Measurements from ENCODE around the gene TLL1. TPM values are rescaled to one million over a fixed set of nuclear protein-coding genes. Genes with fewer than 3 reads are reported as not detected.

TLL1 gene
- total and polyA plus RNA-seq, 4 donors, result 0.04 to 0.25 (median 0.05) TPM; not detected in 1

GRCh38 chr4:166144607-166145006, 271.6 kb downstream of the TLL1 start:
- no peak overlapping the region for H3K4me3 ChIP-seq (ENCODE audit: low read depth in 1 of 3, low read length in 3 of 3)
- TF ChIP-seq GABPA (IDR thresholded peaks at IDR 0.05 in 1 of 2, conservative IDR thresholded peaks at IDR 0.05 in 1 of 2) (no peak), NR2F2 (IDR thresholded peaks at IDR 0.05) (no peak), HNF4G (IDR thresholded peaks at IDR 0.05) (no peak), TAF1 (conservative IDR thresholded peaks at IDR 0.05) (no peak), RAD21 (IDR thresholded peaks at IDR 0.05) (no peak), HNF4A (conservative IDR thresholded peaks at IDR 0.05) (no peak)
- H3K27me3 ChIP-seq (ENCODE audit: control insufficient read depth in 4 of 4, insufficient read depth in 4 of 4, low read length in 3 of 4), result peaks cover 0 to 6% (median 0%) of the 10 kb centered on the region in 4 donors
- WGBS, result 54% methylated on average over 4 of the region's 4 CpGs
- H3K4me1 ChIP-seq (ENCODE audit: control insufficient read depth in 4 of 4, insufficient read depth in 4 of 4, low read length in 3 of 4), result no peaks in the 10 kb centered on the region
- H3K36me3 ChIP-seq (ENCODE audit: control insufficient read depth in 4 of 4, insufficient read depth in 3 of 4, low read depth in 1 of 4, low read length in 3 of 4), result no peaks in the 10 kb centered on the region
- DNase-seq (ENCODE audit: low spot score), result no peak
- no peak overlapping the region for H3K27ac ChIP-seq (ENCODE audit: low read depth in 1 of 2, low read length in 2 of 2)
- peaks cover 0 to 3% (median 0%) of the 10 kb centered on the region in 4 donors for H3K9me3 ChIP-seq (ENCODE audit: control insufficient read depth in 4 of 4, low read length in 3 of 4)
- H3K9ac ChIP-seq (ENCODE audit: low read depth in 1 of 2, low read length in 2 of 2), result no peak overlapping the region

GRCh38 chr4:166146806-166147540, 273.9 kb downstream of the TLL1 start:
- H3K4me3 ChIP-seq (ENCODE audit: low read depth in 1 of 3, low read length in 3 of 3), result no peak overlapping the region
- peaks cover 0 to 3% (median 0%) of the 10 kb centered on the region in 4 donors for H3K9me3 ChIP-seq (ENCODE audit: control insufficient read depth in 4 of 4, low read length in 3 of 4)
- TF ChIP-seq YY1 (IDR thresholded peaks at IDR 0.05) (no peak), ZBTB33 (IDR thresholded peaks at IDR 0.05) (no peak), RXRA (IDR thresholded peaks at IDR 0.05) (no peak), CTCF (IDR thresholded peaks at IDR 0.05; ENCODE audit: low read depth, low read length, missing input control) (no peak), EGR1 (IDR thresholded peaks at IDR 0.05; ENCODE audit: low read depth in 2 of 2) (no peak), MAX (IDR thresholded peaks at IDR 0.05) (no peak), ATF3 (IDR thresholded peaks at IDR 0.05) (no peak), JUND (IDR thresholded peaks at IDR 0.05) (no peak), HNF4A (conservative IDR thresholded peaks at IDR 0.05) (no peak), TAF1 (conservative IDR thresholded peaks at IDR 0.05) (no peak), REST (IDR thresholded peaks at IDR 0.05) (no peak), NR2F2 (IDR thresholded peaks at IDR 0.05) (no peak), GABPA (IDR thresholded peaks at IDR 0.05 in 1 of 2, conservative IDR thresholded peaks at IDR 0.05 in 1 of 2) (no peak), HNF4G (IDR thresholded peaks at IDR 0.05) (no peak), FOXA2 (IDR thresholded peaks at IDR 0.05) (no peak), RAD21 (IDR thresholded peaks at IDR 0.05) (no peak), FOXA1 (IDR thresholded peaks at IDR 0.05) (no peak), SP1 (IDR thresholded peaks at IDR 0.05) (no peak)
- WGBS, result 74% methylated on average over 6 of the region's 6 CpGs
- H3K4me1 ChIP-seq (ENCODE audit: control insufficient read depth in 4 of 4, insufficient read depth in 4 of 4, low read length in 3 of 4), result no peaks in the 10 kb centered on the region
- no peak for DNase-seq (ENCODE audit: low spot score)
- H3K9ac ChIP-seq (ENCODE audit: low read depth in 1 of 2, low read length in 2 of 2), result no peak overlapping the region
- H3K27me3 ChIP-seq (ENCODE audit: control insufficient read depth in 4 of 4, insufficient read depth in 4 of 4, low read length in 3 of 4), result peaks cover 0 to 6% (median 0%) of the 10 kb centered on the region in 4 donors
- H3K36me3 ChIP-seq (ENCODE audit: control insufficient read depth in 4 of 4, insufficient read depth in 3 of 4, low read depth in 1 of 4, low read length in 3 of 4), result no peaks in the 10 kb centered on the region
- no peak overlapping the region for H3K27ac ChIP-seq (ENCODE audit: low read depth in 1 of 2, low read length in 2 of 2)
